ENCODE measurements around the gene SYT13. TPM values are rescaled to one million over a fixed set of nuclear protein-coding genes. Genes with fewer than 3 reads are reported as not detected.
A peak's percentile ranks its signal among the peaks of the same experiment; 100 is the strongest.
"Not testable (repeated sequence)": the region's sequence is repeated elsewhere in the genome, so short reads cannot be mapped to it uniquely, and the experiment has no call there.

SYT13 gene
- total RNA-seq, 2 donors from 2014 or later = not detected

- DNase-seq (ENCODE audit: low spot score in 2 of 2) (no peak), ATAC-seq (no peak)
Measured at GRCh38 chr11:45265969-45266675, 20.0 kb downstream of the SYT13 start.

GRCh38 chr11:45264839-45265515 lies 21.2 kb downstream of the SYT13 start:
- DNase-seq (ENCODE audit: low spot score in 2 of 2) = no peak
- H3K9me3 Mint-ChIP-seq = no peaks in the 10 kb centered on the region
- H3K36me3 Mint-ChIP-seq = no peaks in the 10 kb centered on the region
- H3K27ac Mint-ChIP-seq = no peak overlapping the region
- no peak for ATAC-seq

More at GRCh38 chr11:45265969-45266675, 20.0 kb downstream of the SYT13 start:
- Mint-ChIP-seq H3K27ac (no peak overlapping the region), H3K36me3 (no peaks in the 10 kb centered on the region), H3K9me3 (no peaks in the 10 kb centered on the region)

DNA sequence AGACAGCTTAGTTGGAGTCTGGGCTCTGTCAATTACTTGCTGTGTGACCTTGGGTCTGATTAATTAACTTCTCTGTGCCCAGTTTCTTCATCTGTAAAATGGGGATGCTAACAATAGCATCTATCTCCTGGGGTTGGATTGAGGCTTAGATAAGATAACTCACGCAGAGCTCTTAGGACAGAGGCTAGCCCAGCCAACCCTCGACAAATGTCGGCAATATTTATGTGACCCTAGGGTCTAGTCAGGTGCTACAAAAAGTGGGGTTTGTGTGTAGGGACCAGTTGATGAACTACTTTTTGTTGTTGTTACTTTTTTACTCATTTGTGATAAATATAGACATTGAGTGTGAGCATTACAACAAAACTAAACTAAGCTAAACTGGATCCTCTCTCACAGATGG lies 22.4 kb downstream of the SYT13 start:
- Mint-ChIP-seq H3K27ac (no peak overlapping the region), H3K36me3 (no peaks in the 10 kb centered on the region), H3K9me3 (no peaks in the 10 kb centered on the region)
- DNase-seq (ENCODE audit: low spot score in 2 of 2) = no peak
- ATAC-seq = no peak

DNA sequence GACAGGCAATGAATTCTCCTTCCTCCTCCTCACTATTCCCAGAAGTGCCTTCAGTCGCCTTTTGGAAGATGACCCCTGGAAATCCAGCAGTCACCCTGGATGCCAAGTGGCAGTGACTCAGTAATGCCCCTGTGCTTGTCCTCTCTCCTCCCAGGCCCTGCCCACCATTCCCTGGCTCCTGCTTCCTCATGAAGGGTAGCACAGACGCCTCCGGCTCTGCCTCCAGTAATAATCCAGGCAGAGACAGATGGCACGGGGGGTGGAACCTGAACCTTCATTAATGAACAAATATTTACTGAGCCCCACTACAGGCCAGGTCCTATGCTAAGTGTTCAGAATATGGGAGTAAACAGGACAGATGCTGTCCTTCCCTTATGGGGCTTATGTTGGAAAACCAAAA lies 23.2 kb downstream of the SYT13 start:
- Mint-ChIP-seq H3K27ac (no peak overlapping the region), H3K36me3 (no peaks in the 10 kb centered on the region), H3K9me3 (no peaks in the 10 kb centered on the region)
- DNase-seq (ENCODE audit: low spot score in 2 of 2) (no peak), ATAC-seq (no peak)

DNA sequence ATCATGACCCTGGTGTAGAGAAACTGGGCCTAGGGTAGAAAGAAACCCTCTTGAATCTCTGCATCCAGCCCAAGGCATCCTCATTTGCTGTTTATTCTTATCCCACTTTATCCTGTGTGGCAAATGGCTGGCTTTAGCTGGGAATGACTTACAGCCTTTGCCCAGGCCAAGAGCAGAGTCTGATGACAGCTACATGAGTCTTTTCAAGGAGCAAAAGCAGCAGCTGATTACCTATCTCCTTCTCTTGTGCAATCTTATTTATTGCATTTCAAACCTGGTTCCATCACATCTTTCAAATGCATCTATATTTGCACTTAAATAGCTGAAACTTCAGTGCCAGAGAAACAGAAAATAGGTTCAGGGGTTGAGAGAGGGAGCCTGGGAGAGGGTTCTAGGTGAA lies 26.1 kb downstream of the SYT13 start:
- Mint-ChIP-seq H3K36me3 (no peaks in the 10 kb centered on the region), H3K27ac (no peak overlapping the region), H3K9me3 (no peaks in the 10 kb centered on the region)
- DNase-seq (ENCODE audit: low spot score in 2 of 2) (no peak), ATAC-seq (no peak)

DNA sequence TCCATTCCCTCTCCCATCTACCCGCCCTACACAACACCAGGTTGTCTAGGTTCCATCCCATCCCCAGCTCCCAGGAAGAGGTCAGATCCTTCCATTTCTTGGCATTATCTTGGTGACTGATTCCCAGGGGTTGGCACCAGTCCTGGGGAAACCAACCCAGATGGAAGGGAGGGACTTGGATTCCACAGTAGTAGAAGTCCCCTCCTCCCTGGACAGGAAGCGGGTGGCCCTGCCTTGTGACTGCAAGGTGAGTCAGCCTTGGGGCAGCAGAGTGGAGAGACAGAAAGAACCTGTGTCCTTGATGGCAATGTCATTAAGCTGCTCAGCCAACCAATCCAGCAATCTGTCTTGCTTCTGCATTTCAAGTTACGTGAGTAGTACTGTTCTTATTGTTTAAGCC lies 26.5 kb downstream of the SYT13 start:
- Mint-ChIP-seq H3K36me3 (no peaks in the 10 kb centered on the region), H3K9me3 (no peaks in the 10 kb centered on the region), H3K27ac (peak overlapping the region in 1 of 2 donors; percentile 42)
- ATAC-seq (no peak), DNase-seq (ENCODE audit: low spot score in 2 of 2) (no peak)

GRCh38 chr11:45258982-45259530 lies 27.1 kb downstream of the SYT13 start:
- no peak for ATAC-seq
- no peak for DNase-seq (ENCODE audit: low spot score in 2 of 2)
- H3K27ac Mint-ChIP-seq = peak overlapping the region in 1 of 2 donors; percentile 42
- no peaks in the 10 kb centered on the region for H3K36me3 Mint-ChIP-seq
- H3K9me3 Mint-ChIP-seq = no peaks in the 10 kb centered on the region

- Mint-ChIP-seq H3K9me3 (no peaks in the 10 kb centered on the region), H3K27ac (no peak overlapping the region), H3K36me3 (no peaks in the 10 kb centered on the region)
- DNase-seq (ENCODE audit: low spot score in 2 of 2) (no peak), ATAC-seq (no peak)
Measured at GRCh38 chr11:45254070-45254469, 32.1 kb downstream of the SYT13 start.

GRCh38 chr11:45253640-45254039 lies 32.5 kb downstream of the SYT13 start:
- no peaks in the 10 kb centered on the region for H3K9me3 Mint-ChIP-seq
- DNase-seq (ENCODE audit: low spot score in 2 of 2) (no peak), ATAC-seq (no peak)
- no peaks in the 10 kb centered on the region for H3K36me3 Mint-ChIP-seq
- H3K27ac Mint-ChIP-seq = no peak overlapping the region

- ATAC-seq (no peak), DNase-seq (ENCODE audit: low spot score in 2 of 2) (no peak)
- Mint-ChIP-seq H3K9me3 (no peaks in the 10 kb centered on the region), H3K36me3 (no peaks in the 10 kb centered on the region), H3K27ac (no peak overlapping the region)
Measured at GRCh38 chr11:45252877-45253276, 33.3 kb downstream of the SYT13 start.

DNA sequence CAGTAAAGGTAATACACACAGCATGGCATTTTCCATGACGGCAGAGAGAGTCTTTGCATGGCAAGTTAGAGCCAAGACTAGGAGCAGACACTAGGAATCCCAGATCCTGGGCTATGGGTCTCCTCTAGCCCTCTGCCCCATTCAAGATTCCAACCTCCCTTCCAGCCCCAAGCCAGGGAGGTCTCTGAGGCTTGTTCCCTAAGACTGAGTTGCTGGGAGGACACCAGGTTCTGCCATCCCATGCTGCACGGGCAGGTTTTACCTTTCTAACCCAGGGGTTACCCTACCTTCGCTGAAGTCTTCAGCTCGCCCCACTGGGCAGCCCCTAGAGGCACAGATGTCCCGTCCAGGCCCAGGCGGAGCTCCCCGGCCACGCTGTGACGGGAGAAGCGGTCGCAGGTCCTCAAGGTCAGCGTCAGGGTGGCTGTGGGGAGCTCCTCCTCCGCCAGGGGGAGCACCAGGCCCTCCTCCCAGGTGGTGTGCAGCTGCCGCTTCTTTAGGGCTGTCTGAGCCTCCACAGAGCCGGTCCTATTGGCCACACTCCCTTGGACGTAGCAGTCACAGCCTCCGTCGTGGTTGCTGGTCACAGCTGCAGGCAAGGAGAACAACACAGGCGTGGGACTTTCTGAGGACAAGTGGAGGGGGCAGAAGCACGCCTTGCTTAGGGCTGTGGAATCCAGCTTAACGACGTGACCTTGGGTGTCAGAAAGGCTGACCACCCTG lies 33.8 kb downstream of the SYT13 start:
- H3K27ac Mint-ChIP-seq = no peak overlapping the region
- peak in 1 of 2 donors; percentile 68 for ATAC-seq
- H3K9me3 Mint-ChIP-seq = no peaks in the 10 kb centered on the region
- no peaks in the 10 kb centered on the region for H3K36me3 Mint-ChIP-seq
- peak in 1 of 2 donors; percentile 47 for DNase-seq (ENCODE audit: low spot score in 2 of 2)

DNA sequence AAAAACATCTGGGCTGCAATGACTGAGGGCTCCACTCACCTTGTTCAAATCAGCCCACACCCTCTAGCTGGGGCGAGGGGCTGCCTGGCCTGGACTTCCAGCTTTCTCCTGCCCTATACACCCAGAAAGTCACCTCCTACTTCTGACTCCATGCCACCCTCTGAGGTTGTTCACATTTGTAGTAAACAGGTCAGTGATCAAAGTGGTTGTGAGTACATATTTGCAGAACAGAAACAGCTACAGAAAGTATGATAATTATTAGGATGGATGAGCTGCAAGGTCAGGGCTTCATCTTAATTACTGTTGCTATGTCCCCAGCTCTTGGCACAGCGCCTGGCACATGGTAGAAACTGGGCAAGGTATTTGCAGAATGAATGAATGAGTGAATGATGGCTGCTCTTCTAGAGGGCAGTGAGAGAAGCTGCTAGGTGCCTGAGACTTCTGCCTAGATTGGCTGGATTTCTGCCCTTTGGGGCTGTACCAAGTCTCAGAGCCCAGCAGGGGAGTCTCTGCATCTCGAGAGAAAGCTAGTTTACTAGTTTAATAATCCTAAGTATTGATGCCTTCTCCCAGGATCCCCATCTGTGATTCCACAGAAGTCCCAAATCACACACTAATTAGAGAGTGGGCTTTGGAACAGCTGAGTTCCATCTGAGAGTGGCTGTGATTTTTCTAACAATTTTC lies 36.0 kb downstream of the SYT13 start:
- no peaks in the 10 kb centered on the region for H3K9me3 Mint-ChIP-seq
- ATAC-seq (no peak), DNase-seq (ENCODE audit: low spot score in 2 of 2) (no peak)
- H3K27ac Mint-ChIP-seq = no peak overlapping the region
- H3K36me3 Mint-ChIP-seq = no peaks in the 10 kb centered on the region

GRCh38 chr11:45249372-45249771 lies 36.8 kb downstream of the SYT13 start:
- not testable (repeated sequence) for ATAC-seq

DNA sequence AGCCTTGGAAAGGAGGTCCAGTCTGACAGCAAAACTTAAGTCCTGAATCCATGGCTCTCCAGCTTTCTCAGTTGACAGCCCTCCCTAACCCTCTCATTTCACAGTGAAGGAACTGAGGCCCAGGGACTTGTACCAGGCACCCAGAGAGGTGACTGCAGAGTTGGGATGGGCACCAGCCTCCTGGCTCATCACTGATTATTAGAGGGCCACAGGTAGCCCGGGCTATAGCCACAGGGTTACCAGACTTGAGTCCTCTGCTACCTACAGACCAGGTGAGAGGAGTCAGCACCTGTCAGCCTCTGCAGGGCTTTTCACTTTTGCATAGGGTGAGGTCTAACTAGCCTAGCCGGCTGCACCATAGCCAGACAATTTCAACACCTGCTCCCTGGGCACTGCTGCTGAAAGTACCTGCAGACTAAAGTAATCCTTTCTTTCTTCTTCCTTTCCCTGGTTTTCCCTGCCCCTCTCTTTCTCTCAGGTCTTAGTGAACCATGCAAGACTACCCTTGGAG lies 37.6 kb downstream of the SYT13 start:
- no peaks in the 10 kb centered on the region for H3K36me3 Mint-ChIP-seq
- ATAC-seq (no peak), DNase-seq (ENCODE audit: low spot score in 2 of 2) (no peak)

More at GRCh38 chr11:45249372-45249771, 36.8 kb downstream of the SYT13 start:
- H3K9me3 Mint-ChIP-seq; H3K27ac Mint-ChIP-seq; H3K36me3 Mint-ChIP-seq; DNase-seq (ENCODE audit: low spot score in 2 of 2): not testable (repeated sequence)

GRCh38 chr11:45247433-45247832 lies 38.7 kb downstream of the SYT13 start:
- ATAC-seq (no peak), DNase-seq (ENCODE audit: low spot score in 2 of 2) (no peak)
- Mint-ChIP-seq H3K9me3 (no peaks in the 10 kb centered on the region), H3K36me3 (no peaks in the 10 kb centered on the region), H3K27ac (no peak overlapping the region)

More for the DNA sequence above, 37.6 kb downstream of the SYT13 start:
- H3K9me3 Mint-ChIP-seq = no peaks in the 10 kb centered on the region
- H3K27ac Mint-ChIP-seq = no peak overlapping the region

- ATAC-seq (no peak), DNase-seq (ENCODE audit: low spot score in 2 of 2) (no peak)
- no peaks in the 10 kb centered on the region for H3K36me3 Mint-ChIP-seq
- H3K9me3 Mint-ChIP-seq = no peaks in the 10 kb centered on the region
- H3K27ac Mint-ChIP-seq = no peak overlapping the region
Measured at GRCh38 chr11:45246241-45246640, 39.9 kb downstream of the SYT13 start.
